Fibroblast of skin of back (primary cell): ENCODE measurements around the gene GLI3.

Source experiments
- DNase-seq: peaks from one replicate; pipeline ENCODE4 v3.0.0-alpha.2; 2013

Gene GLI3

DNA sequence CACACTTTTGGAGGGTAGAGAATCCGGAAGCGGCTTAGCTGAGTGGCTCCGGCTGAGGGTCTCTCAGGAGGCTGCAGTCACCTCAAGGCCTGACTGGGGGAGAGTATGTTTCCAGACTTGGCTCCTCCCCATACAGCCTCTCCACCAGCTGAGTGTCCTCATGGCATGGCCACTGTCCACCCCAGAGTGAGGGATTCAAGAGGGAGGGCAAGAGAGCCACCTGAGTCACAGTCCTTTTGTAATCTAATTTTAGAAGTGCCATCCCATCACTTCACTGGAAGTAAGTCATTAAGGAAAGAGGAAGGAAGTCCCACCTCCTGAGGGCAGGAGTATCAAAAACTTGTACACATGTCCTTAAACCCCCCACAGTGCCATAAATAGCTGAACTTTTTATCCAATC, 134.0 kb downstream of the GLI3 start:
- no peak for DNase-seq

DNA sequence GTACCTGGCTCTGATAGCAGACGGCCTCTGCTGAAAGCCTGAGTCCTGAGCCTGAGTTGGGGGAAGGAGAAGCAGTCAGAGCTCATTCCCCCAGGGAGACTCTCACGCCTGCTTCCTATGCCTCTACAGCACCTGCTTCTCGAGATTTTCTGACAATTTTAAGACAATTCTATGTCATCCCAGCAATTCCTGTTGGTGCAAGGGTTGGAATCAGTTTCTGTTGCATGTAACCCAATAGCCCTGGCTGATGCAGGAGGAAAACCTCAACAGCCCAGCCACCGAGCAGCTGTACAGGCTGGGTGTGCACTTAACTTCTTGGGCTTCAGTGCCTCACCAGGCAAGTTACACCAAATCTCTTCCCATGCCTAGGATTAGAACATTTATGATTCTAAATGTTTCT, 134.7 kb downstream of the GLI3 start:
- DNase-seq, result no peak

DNA sequence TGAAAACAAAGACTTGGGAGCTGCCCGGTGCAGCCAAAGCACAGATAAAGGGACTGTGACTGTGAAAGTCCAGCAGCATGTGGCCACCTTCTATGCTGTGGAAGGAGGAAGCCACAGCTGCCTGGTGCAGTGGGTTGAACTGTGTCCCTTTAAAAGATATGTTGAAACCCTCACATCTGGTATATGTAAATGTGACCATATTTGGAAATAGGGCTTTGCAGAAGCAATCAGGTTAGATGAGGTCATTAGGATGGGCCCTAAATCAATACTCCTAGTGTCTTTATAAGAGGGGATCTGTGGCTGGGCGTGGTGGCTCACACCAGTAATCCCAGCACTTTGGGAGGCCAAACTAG, 136.9 kb downstream of the GLI3 start:
- no peak for DNase-seq

DNA sequence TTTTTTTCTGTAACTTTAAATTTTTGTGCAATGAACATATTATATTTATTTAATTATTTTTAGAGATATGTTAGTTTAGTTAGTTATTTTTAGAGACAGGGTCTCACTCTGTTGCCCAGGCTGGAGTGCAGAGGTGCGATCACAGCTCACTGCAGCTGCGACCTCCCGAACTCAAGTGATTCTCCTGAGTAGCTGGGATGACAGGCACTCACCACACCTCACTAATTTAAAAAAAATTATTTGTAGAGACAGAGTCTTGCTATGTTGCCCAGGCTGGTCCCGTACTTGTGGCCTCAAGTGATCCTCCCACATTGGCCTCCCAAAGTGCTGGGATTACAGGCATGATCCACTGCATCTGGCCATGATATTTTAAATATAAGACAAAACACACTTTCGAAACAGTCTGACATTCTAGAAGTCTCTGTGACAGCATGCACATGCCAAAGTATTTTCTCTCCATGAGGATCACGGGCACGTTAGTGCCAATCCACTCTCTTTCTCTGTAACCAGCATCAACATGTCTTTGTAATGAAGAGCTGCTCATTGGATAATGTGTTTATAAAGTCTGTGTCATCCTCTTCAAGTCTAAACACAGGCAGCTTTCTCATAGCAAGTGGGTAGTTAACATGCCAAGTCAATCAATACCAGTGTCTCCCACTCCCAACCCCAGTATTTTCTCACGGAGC, 137.4 kb downstream of the GLI3 start:
- no peak for DNase-seq

DNA sequence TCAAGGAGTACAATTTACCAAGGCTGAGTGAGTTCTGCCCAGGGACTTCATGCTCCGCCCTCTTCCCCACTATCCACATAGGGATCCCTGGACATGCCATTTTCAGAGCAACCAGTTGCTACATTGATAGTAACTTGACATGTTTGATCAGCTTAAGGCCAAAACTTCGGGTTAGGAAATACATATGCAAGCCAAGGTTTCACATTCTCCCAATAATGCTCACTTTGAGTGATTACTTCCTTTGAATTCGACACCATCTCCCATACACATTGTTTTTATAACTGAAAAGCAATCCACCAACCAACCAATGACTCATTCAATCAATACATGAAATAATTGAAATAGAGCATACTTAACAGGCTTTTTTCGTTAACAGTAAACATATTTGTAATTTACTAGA, 137.9 kb downstream of the GLI3 start:
- DNase-seq, result no peak

- peak; percentile 84 for DNase-seq
Observed at GRCh38 chr7:42097752-42098151, 139.3 kb downstream of the GLI3 start.

DNA sequence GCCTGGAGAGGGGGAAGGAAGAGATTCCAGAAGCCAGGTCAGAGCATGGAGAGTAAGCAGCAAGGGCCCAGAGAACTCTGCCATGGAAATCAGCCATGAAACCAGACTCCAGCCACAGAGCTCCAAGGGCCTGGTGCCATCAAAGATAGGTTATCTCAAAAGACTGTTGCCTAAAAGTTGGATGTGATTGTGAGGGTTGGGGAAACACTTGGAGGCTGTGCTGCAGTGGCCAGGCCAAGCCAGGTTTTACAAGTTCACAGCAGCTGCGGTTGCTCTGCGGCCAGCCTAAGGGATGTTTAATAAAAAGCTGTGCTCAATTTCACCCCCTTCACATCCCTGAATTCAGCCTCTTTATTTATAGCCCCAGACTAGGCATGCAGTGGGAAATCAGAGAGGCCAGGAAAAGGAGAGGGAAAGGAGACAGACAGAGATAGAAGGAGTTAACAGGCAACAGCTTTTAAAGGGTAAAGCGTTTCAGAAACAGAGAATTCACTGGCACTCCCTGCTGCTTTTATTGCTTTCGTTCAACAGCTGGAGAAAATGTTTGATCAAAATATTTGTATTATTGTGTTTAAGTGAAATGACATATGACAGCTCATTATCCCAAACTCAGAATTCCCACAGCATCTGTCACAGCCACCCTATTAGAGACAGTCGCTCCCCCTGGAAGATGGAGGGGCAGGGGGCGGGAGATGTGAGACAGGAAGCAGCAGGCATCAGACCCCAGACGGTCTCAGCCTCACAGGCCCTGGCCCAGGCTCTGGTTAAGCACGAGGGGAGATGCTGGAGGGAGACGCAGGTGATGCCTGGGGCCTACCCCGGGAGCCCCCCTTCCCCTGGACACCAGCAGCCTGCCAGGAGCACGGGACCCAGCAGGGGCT, 140.1 kb downstream of the GLI3 start:
- peak; percentile 32 for DNase-seq

DNA sequence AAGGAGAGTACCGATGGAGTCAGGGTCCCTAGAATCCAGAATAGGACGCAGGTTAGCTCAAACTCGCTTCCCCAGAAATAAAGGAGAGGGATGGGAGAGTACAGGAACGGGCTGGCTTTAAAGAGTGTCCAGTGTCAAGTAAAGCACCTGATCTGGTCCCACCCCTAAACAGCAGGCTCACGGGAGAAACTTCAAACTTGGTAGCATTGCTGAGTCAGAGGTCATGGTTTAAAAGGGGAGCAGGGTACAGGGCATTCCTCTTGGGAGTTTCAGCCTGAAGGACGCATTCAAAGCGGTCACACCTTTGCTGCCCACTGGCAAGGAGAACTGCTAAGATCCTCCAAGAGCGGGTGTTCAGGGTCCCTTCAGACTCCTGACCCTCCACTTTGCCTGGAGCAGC, 140.7 kb downstream of the GLI3 start:
- no peak for DNase-seq

DNA sequence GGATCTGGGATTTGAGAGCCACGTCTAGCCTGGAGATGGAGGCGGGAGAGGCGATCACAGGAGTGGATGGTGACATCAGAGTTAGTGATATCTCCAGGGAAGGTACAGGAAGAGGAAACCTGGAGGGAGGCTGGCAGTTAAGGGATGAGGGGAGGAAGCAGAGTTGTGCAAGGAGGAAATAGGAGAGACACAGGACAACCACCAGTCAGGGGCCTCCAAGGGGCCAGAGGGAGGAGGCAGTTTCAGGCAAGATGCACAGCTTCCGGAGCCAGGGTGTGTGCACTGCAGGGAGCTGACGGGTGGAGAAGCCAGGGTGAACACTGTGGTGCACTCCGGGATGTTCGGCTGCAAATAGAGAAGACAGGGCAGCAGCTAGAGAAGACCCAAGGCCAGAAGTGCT, 141.2 kb downstream of the GLI3 start:
- no peak for DNase-seq

DNA sequence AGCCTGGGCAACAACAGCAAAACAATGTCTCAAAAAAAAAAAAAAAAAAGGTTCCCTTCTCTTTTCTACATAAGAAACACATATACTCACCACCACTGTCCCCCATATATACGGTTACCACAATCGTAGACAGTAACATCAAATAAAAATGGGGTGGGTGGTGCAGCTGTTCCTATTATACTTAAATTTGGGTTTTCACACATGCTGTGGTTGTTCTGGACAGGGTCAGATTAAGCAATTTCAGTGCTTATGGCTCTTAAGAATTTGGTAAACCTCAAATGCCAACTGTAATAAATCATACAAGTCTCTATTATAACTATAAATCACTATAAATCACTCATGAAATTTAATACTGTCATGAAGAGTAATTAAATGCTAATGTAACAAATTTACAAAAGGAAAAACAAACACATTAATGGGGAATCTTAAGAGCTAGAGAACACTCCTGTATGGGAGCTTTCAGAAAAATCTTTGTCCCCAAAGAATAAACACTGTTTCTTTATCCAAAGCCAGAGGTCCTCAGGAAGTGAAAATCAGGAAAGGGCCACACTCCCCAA, 143.6 kb downstream of the GLI3 start:
- DNase-seq, result no peak

DNA sequence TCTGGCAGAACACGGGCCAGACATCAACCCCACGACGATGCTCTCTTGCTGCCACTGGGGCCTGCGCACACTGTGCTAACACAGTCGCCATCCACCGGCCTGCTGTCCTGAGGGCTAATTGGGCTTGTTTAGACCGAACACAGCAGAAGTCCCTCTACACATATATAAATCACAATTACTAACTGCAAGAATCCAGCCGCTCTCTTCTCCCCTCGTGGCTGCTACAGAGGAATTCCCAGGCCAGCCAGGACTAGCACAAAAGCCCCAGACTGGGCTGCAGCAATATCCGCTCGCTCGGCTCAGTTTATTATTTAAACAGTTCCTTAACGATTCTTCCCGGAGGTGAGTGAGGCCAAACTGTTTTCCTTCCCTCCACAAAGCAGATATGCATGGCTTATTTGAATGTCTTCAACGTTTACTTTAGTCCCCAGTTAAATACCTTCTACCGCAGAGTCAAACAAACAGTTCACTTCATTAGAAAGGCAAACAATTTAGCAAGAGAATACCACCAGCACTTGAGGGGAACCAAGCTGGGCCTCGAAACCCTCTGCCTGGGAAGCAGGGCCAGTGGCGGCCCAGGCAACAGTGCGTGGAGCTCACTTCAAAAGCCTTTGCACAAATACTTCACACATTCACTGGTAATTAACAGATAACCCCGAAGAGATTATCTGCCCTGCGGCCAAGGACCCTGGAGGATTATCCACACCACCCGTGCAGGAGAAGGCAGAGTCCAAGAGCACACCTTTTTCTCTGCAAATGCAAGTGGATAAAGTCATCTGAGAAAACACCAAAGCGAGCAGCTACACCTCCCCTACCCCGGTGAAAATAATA, 145.3 kb downstream of the GLI3 start:
- DNase-seq, result no peak

- DNase-seq, result no peak
Observed at GRCh38 chr7:42090806-42091205, 146.2 kb downstream of the GLI3 start.

GRCh38 chr7:42090056-42090455, 147.0 kb downstream of the GLI3 start:
- DNase-seq, result no peak

GRCh38 chr7:42087616-42088015, 149.4 kb downstream of the GLI3 start:
- no peak for DNase-seq

GRCh38 chr7:42085531-42085930, 151.5 kb downstream of the GLI3 start:
- DNase-seq, result no peak

- DNase-seq, result no peak
Observed at GRCh38 chr7:42084263-42084662, 152.7 kb downstream of the GLI3 start.

- no peak for DNase-seq
Observed at GRCh38 chr7:42083284-42083683, 153.7 kb downstream of the GLI3 start.

DNA sequence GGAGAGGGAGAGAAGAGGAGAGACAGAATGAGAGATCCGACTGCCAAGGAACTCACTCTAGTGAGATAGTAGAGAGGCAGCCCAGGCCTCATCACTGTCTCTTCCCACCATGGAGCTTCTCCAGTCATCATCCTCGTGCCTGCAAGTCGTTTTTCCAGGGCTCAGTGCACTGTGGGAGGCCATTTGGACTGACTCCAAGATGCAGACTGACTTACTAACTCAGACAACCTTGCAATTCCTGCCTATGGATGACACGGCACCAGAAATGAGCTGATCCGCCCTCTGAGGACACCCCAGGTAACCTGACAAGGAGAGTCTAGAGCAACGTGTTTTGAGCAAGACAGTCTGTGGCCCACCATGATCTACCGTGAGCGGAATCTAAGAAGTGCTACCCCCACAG, 154.9 kb downstream of the GLI3 start:
- peak; percentile 87 for DNase-seq

GRCh38 chr7:42081671-42082070, 155.3 kb downstream of the GLI3 start:
- DNase-seq, result no peak

DNA sequence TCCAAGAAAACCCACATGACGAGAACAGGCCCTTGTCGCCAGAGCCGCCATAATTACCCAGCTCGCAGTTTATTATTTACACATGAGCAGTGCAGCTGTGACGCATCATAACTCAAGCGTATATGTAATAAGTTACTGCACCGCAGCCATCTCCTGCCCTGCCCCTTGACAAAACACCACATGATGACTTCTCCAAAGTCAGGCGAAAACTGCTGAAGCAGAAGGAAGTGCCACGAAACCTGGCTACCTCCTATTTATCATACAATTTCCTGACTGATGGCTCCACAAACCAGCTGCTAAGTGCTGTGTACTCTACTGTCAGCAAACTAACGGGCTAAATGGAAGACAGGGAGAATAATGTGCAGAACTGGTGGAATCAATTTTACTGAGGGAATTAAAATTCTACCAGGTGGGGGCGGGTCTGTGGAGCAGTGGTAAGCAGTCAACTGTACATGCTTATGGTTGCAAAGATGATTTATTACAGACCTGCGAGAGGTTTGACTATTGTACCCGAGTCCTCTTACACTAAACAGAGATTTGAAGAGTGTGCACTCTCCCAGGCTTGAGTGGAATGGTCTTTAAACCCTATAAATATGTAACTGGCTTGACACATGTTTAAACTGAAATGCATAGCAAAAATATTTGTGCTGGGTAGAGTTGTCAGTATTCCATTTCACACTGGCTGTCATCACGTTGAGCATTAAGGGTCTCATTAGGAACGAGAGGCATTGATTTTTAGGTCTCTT, 156.0 kb downstream of the GLI3 start:
- DNase-seq, result peak; percentile 79

- peak; percentile 27 for DNase-seq
Observed at GRCh38 chr7:42077271-42078135, 159.5 kb downstream of the GLI3 start.
